WTC11 (cell line): ENCODE data around the gene RRAS. TPM values are rescaled to one million over a fixed set of nuclear protein-coding genes. Genes with fewer than 3 reads are reported as not detected.

ENCODE experiments used
- ATAC-seq: fragments of 200-7000 bp; cut with Tn5 transposase; 2 replicates; pipeline ENCODE4 v1.10.0; 2021; ENCODE audit warnings: mild to moderate bottlenecking, moderate library complexity
- CTCF ChIA-PET: fragments of 300-600 bp; sonication (Branson Sonifier 250); formaldehyde crosslinking; loops from one replicate; lab custom pipeline; 2021; ENCODE audit warnings: antibody characterized with exemption; lab: Charles Lee
- POLR2A ChIA-PET: fragments of 350-600 bp; sonication (Branson Sonifier 250); formaldehyde crosslinking; loops from one replicate; lab custom pipeline; 2021; ENCODE audit warnings: antibody characterized with exemption; lab: Charles Lee
- DNase-seq: peaks from one replicate; pipeline ENCODE4 v3.0.0; 2021; ENCODE audit warnings: low spot score
- H3K27ac Mint-ChIP-seq: 2 replicates; pipeline ENCODE4 v1.8.0; 2021; ENCODE audit warnings: mixed read lengths
- H3K27me3 Mint-ChIP-seq: 2 replicates; pipeline ENCODE4 v1.8.0; 2021; ENCODE audit warnings: low read depth, mild to moderate bottlenecking, moderate library complexity, mixed read lengths
- H3K36me3 Mint-ChIP-seq: 2 replicates; pipeline ENCODE4 v1.8.0; 2021; ENCODE audit warnings: mixed read lengths
- H3K4me1 Mint-ChIP-seq: 2 replicates; pipeline ENCODE4 v1.8.0; 2022; ENCODE audit warnings: mixed read lengths
- H3K4me3 Mint-ChIP-seq: 2 replicates; pipeline ENCODE4 v1.8.0; 2021; ENCODE audit warnings: mild to moderate bottlenecking, moderate library complexity, mixed read lengths
- H3K9me3 Mint-ChIP-seq: 2 replicates; pipeline ENCODE4 v1.8.0; 2021; ENCODE audit warnings: mixed read lengths
- AFF4 ChIP-seq: sonication (generic); formaldehyde crosslinking; IDR thresholded peaks from 2 replicates; pipeline ENCODE4 v1.8.1; 2023; ENCODE audit warnings: mild to moderate bottlenecking, missing genetic modification reagents, borderline replicate concordance
- EMX1 ChIP-seq: fragments of 250-450 bp; sonication (Bioruptor Pico); IDR thresholded peaks from 2 replicates; pipeline ENCODE4 v1.8.0; 2021; ENCODE audit warnings: mild to moderate bottlenecking
- ERG ChIP-seq: fragments of 250-450 bp; sonication (Bioruptor Pico); IDR thresholded peaks from 2 replicates; pipeline ENCODE4 v1.8.0; 2021; ENCODE audit warnings: mild to moderate bottlenecking
- ETV6 ChIP-seq: sonication (generic); formaldehyde crosslinking; IDR thresholded peaks from 2 replicates; pipeline ENCODE4 v1.8.1; 2022; ENCODE audit warnings: mild to moderate bottlenecking, missing genetic modification reagents
- FOXJ3 ChIP-seq: sonication (generic); formaldehyde crosslinking; IDR thresholded peaks from 2 replicates; pipeline ENCODE4 v1.9.0; 2021; ENCODE audit warnings: missing genetic modification reagents, mild to moderate bottlenecking, borderline replicate concordance
- FOXP1 ChIP-seq: sonication (generic); formaldehyde crosslinking; IDR thresholded peaks from 2 replicates; pipeline ENCODE4 v1.8.0; 2022; ENCODE audit warnings: missing genetic modification reagents, mild to moderate bottlenecking, moderate library complexity, borderline replicate concordance
- NFYB ChIP-seq: sonication (generic); formaldehyde crosslinking; conservative IDR thresholded peaks from 2 replicates; pipeline ENCODE4 v1.8.0; 2022; ENCODE audit warnings: low read depth, missing genetic modification reagents
- NR1H2 ChIP-seq: sonication (generic); formaldehyde crosslinking; IDR thresholded peaks from 2 replicates; pipeline ENCODE4 v1.9.0; 2021; ENCODE audit warnings: mild to moderate bottlenecking, moderate library complexity, missing genetic modification reagents
- NR2C2 ChIP-seq: sonication (generic); formaldehyde crosslinking; IDR thresholded peaks from 2 replicates; pipeline ENCODE4 v1.8.0; 2022; ENCODE audit warnings: mild to moderate bottlenecking, missing genetic modification reagents
- RORB ChIP-seq: fragments of 250-450 bp; sonication (Bioruptor Pico); IDR thresholded peaks from 2 replicates; pipeline ENCODE4 v1.9.0; 2021; ENCODE audit warnings: mild to moderate bottlenecking
- SMAD4 ChIP-seq: sonication (generic); formaldehyde crosslinking; IDR thresholded peaks from 2 replicates; pipeline ENCODE4 v1.8.0; 2022; ENCODE audit warnings: mild to moderate bottlenecking, missing genetic modification reagents
- ZNF232 ChIP-seq: sonication (generic); formaldehyde crosslinking; IDR thresholded peaks from 2 replicates; pipeline ENCODE4 v1.8.0; 2022; ENCODE audit warnings: mild to moderate bottlenecking, missing genetic modification reagents
- ZNF671 ChIP-seq: fragments of 250-450 bp; sonication (Bioruptor Pico); IDR thresholded peaks from 2 replicates; pipeline ENCODE4 v1.8.0; 2021; ENCODE audit warnings: mild to moderate bottlenecking
- total RNA-seq: library from RNA; stranded (reverse); gene quantifications from 3 replicates; pipeline ENCODE4 v1.2.3, GENCODE V29; 2021
- TF ChIP-seq, protein P1 (sequence below): sonication (generic); formaldehyde crosslinking; IDR thresholded peaks from 2 replicates; pipeline ENCODE4 v1.8.0; 2022; ENCODE audit warnings: mild to moderate bottlenecking, missing genetic modification reagents
- TF ChIP-seq, protein P2 (sequence below): sonication (generic); formaldehyde crosslinking; IDR thresholded peaks from 2 replicates; pipeline ENCODE4 v1.8.1; 2023; ENCODE audit warnings: mild to moderate bottlenecking, missing genetic modification reagents, moderate library complexity

RRAS gene
- total RNA-seq, 1 experiment from 2014 or later = 11.4 TPM

DNA sequence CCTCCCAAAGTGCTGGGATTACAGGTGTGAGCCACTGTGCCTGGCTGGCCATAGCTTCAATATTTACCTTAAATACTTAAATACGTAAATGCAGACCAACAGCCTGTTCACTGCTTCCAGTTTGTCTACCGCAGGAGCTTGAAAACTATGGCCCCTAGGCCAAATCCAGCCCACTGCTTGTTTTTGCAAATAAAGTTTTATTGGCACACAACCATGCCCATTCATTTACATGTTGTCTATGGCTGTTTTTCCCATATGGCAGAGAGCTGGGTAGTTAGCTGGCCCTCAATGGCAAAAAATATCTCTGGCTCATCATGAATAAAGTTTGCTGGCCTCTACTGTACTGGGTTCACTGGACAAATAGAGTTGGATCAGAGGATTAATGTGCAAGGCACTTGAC is 37.1 kb downstream of the RRAS start:
- no peak overlapping the region for H3K27ac Mint-ChIP-seq
- peaks cover 60% of the 10 kb centered on the region for H3K36me3 Mint-ChIP-seq
- H3K4me3 Mint-ChIP-seq = no peak overlapping the region
- ATAC-seq = no peak
- no peaks in the 10 kb centered on the region for H3K27me3 Mint-ChIP-seq
- TF ChIP-seq SMAD4 (CRISPR knock-in tag) = no peak
- no peak for TF ChIP-seq ETV6
- TF ChIP-seq FOXJ3 = no peak
- TF ChIP-seq NFYB (CRISPR knock-in tag) = no peak
- no peak for TF ChIP-seq ZNF232
- no peak for TF ChIP-seq NR1H2 (CRISPR knock-in tag)
- no peak for TF ChIP-seq ZNF671
- no peak for TF ChIP-seq RORB (CRISPR knock-in tag)
- no peak for TF ChIP-seq AFF4
- no peak for TF ChIP-seq ERG (CRISPR knock-in tag)
- CTCF ChIA-PET = no interaction called here
- H3K9me3 Mint-ChIP-seq = no peaks in the 10 kb centered on the region
- POLR2A ChIA-PET = no interaction called here
- no peak for DNase-seq
- no peaks in the 10 kb centered on the region for H3K4me1 Mint-ChIP-seq

DNA sequence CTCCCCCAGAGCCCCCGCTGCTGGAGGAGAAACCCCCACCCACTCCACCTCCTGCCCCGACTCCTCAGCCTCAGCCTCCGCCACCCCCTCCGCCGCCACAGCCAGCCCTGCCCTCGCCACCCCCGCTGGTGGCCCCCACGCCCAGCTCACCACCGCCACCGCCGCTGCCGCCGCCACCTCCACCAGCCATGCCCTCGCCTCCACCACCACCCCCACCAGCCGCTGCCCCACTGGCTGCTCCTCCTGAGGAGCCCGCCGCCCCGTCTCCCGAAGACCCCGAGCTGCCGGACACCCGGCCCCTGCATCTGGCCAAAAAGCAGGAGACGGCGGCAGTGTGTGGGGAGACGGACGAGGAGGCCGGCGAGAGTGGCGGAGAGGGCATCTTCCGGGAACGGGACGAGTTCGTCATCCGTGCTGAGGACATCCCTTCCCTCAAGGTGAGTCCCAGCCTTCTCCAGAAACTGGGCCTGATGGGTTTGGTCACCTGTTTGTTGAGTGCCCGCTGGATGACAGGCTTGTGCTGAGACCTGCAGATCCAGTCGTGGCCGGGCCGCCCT is 38.4 kb downstream of the RRAS start:
- H3K36me3 Mint-ChIP-seq = peaks cover 50% of the 10 kb centered on the region
- H3K4me1 Mint-ChIP-seq = no peaks in the 10 kb centered on the region
- ATAC-seq (no peak), DNase-seq (no peak)
- TF ChIP-seq EMX1 (CRISPR knock-in tag) (no peak), NR2C2 (CRISPR knock-in tag) (no peak), FOXP1 (no peak), FOXJ3 (no peak)
- TF ChIP-seq, protein P1, sequence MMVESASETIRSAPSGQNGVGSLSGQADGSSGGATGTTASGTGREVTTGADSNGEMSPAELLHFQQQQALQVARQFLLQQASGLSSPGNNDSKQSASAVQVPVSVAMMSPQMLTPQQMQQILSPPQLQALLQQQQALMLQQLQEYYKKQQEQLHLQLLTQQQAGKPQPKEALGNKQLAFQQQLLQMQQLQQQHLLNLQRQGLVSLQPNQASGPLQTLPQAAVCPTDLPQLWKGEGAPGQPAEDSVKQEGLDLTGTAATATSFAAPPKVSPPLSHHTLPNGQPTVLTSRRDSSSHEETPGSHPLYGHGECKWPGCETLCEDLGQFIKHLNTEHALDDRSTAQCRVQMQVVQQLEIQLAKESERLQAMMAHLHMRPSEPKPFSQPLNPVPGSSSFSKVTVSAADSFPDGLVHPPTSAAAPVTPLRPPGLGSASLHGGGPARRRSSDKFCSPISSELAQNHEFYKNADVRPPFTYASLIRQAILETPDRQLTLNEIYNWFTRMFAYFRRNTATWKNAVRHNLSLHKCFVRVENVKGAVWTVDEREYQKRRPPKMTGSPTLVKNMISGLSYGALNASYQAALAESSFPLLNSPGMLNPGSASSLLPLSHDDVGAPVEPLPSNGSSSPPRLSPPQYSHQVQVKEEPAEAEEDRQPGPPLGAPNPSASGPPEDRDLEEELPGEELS = no peak
- TF ChIP-seq, protein P2, sequence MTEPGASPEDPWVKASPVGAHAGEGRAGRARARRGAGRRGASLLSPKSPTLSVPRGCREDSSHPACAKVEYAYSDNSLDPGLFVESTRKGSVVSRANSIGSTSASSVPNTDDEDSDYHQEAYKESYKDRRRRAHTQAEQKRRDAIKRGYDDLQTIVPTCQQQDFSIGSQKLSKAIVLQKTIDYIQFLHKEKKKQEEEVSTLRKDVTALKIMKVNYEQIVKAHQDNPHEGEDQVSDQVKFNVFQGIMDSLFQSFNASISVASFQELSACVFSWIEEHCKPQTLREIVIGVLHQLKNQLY (CRISPR knock-in tag) = no peak
- no peak overlapping the region for H3K4me3 Mint-ChIP-seq
- H3K9me3 Mint-ChIP-seq = no peaks in the 10 kb centered on the region
- no peaks in the 10 kb centered on the region for H3K27me3 Mint-ChIP-seq
- POLR2A ChIA-PET = no interaction called here
- CTCF ChIA-PET = no interaction called here
- no peak overlapping the region for H3K27ac Mint-ChIP-seq
